Measurements from ENCODE around the gene CAMK2A. TPM values are rescaled to one million over a fixed set of nuclear protein-coding genes. Genes with fewer than 3 reads are reported as not detected.

Gene CAMK2A
- polyA plus RNA-seq, 2 of the 4 experiments (the other 2 are of a cell fraction): 0.09 to 0.93 TPM

- TF ChIP-seq HOXA7 (CRISPR knock-in tag; IDR thresholded peaks at IDR 0.05) (no peak), RFX5 (IDR thresholded peaks at IDR 0.05) (no peak), GATA3 (IDR thresholded peaks at IDR 0.05; ENCODE audit: borderline replicate concordance) (no peak), ZC3H11A (IDR thresholded peaks at IDR 0.05) (no peak), BHLHE40 (IDR thresholded peaks at IDR 0.05; ENCODE audit: low read depth, low read length) (no peak), HDAC2 (IDR thresholded peaks at IDR 0.05) (no peak), FOXS1 (CRISPR knock-in tag; IDR thresholded peaks at IDR 0.05) (no peak), PHF8 (IDR thresholded peaks at IDR 0.05; ENCODE audit: borderline replicate concordance, low read depth) (no peak)
- TF ChIP-seq, protein P1, sequence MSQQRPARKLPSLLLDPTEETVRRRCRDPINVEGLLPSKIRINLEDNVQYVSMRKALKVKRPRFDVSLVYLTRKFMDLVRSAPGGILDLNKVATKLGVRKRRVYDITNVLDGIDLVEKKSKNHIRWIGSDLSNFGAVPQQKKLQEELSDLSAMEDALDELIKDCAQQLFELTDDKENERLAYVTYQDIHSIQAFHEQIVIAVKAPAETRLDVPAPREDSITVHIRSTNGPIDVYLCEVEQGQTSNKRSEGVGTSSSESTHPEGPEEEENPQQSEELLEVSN (IDR thresholded peaks at IDR 0.05; ENCODE audit: borderline replicate concordance, low read depth): no peak
- TF ChIP-seq, protein P2, sequence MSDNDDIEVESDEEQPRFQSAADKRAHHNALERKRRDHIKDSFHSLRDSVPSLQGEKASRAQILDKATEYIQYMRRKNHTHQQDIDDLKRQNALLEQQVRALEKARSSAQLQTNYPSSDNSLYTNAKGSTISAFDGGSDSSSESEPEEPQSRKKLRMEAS (IDR thresholded peaks at IDR 0.05): no peak
Observed at GRCh38 chr5:150179019-150179620, 110.5 kb downstream of the CAMK2A start (continued).

GRCh38 chr5:150178262-150178661, 111.3 kb downstream of the CAMK2A start:
- Histone ChIP-seq H3K4me2 (no peak overlapping the region), H3K4me3 (no peak overlapping the region), H3K9me3 (no peaks in the 10 kb centered on the region), H3K27ac (no peak overlapping the region), H3K4me1 (no peaks in the 10 kb centered on the region)
- DNase-seq (ENCODE audit: low read depth in 1 of 2, low spot score in 1 of 2) (no peak), ATAC-seq (no peak), FAIRE-seq (no peak)
- no peak for TF ChIP-seq BCL3 (IDR thresholded peaks at IDR 0.05)
- TF ChIP-seq HOXA7 (CRISPR knock-in tag; IDR thresholded peaks at IDR 0.05): no peak
- TF ChIP-seq HDAC2 (IDR thresholded peaks at IDR 0.05): no peak
- TF ChIP-seq MAZ (IDR thresholded peaks at IDR 0.05; ENCODE audit: borderline replicate concordance, low read depth, low read length): no peak
- no peak for TF ChIP-seq CBX8 (IDR thresholded peaks at IDR 0.05)
- no peak for TF ChIP-seq ATOH8 (CRISPR knock-in tag; IDR thresholded peaks at IDR 0.05; ENCODE audit: low read depth)
- TF ChIP-seq SREBF2 (IDR thresholded peaks at IDR 0.05): no peak
- TF ChIP-seq PHF8 (IDR thresholded peaks at IDR 0.05; ENCODE audit: borderline replicate concordance, low read depth): no peak
- no peak for TF ChIP-seq FOXS1 (CRISPR knock-in tag; IDR thresholded peaks at IDR 0.05)
- no peak for TF ChIP-seq RAD21 (conservative IDR thresholded peaks at IDR 0.05 in 1 of 2, IDR thresholded peaks at IDR 0.05 in 1 of 2)
- no peak for TF ChIP-seq KDM1A (IDR thresholded peaks at IDR 0.05; ENCODE audit: low read depth)
- no peak for TF ChIP-seq EHMT2 (IDR thresholded peaks at IDR 0.05; ENCODE audit: low read depth)
- no peak for TF ChIP-seq CBX2 (IDR thresholded peaks at IDR 0.05; ENCODE audit: borderline replicate concordance, low read depth)
- ChIA-PET CTCF (interaction anchor here (0.7 to 2.4 kb wide), 10 partner anchors 9 to 172 kb away, joined by 3 to 10 read pairs (median 4); no protein-coding TSS in a partner anchor), POLR2A (no interaction called here)
- 47% methylated on average over 3 of the region's 4 CpGs for WGBS (ENCODE audit: missing lambda C conversion rate)

GRCh38 chr5:150177721-150178120, 111.9 kb downstream of the CAMK2A start:
- Histone ChIP-seq H3K4me2 (no peak overlapping the region), H3K4me1 (no peaks in the 10 kb centered on the region), H3K4me3 (no peak overlapping the region), H3K27ac (no peak overlapping the region), H3K9me3 (no peaks in the 10 kb centered on the region)
- ChIA-PET CTCF (interaction anchor here (0.6 to 2.5 kb wide), 11 partner anchors 9 to 172 kb away, joined by 3 to 16 read pairs (median 4); no protein-coding TSS in a partner anchor), POLR2A (no interaction called here)
- ATAC-seq (no peak), DNase-seq (ENCODE audit: low read depth in 1 of 2, low spot score in 1 of 2) (no peak), FAIRE-seq (no peak)
- 62% methylated on average over 4 of the region's 4 CpGs for WGBS (ENCODE audit: missing lambda C conversion rate)
- TF ChIP-seq HDAC2 (IDR thresholded peaks at IDR 0.05) (no peak), EHMT2 (IDR thresholded peaks at IDR 0.05; ENCODE audit: low read depth) (no peak), CHD4 (IDR thresholded peaks at IDR 0.05; ENCODE audit: borderline replicate concordance) (no peak), JUNB (IDR thresholded peaks at IDR 0.05) (no peak), RFX5 (IDR thresholded peaks at IDR 0.05) (no peak), POLR2A (IDR thresholded peaks at IDR 0.05; ENCODE audit: low read length) (no peak), HOXB13 (CRISPR knock-in tag; IDR thresholded peaks at IDR 0.05; ENCODE audit: low read depth) (no peak), MYC (IDR thresholded peaks at IDR 0.05; ENCODE audit: borderline replicate concordance, low read length) (no peak), TP53 (CRISPR knock-in tag; IDR thresholded peaks at IDR 0.05) (no peak), ATOH8 (CRISPR knock-in tag; IDR thresholded peaks at IDR 0.05; ENCODE audit: low read depth) (no peak), CEBPB (IDR thresholded peaks at IDR 0.05) (no peak), ZSCAN20 (CRISPR knock-in tag; IDR thresholded peaks at IDR 0.05) (no peak), CHD2 (IDR thresholded peaks at IDR 0.05; ENCODE audit: low read length, partially characterized antibody) (no peak), CBX2 (IDR thresholded peaks at IDR 0.05; ENCODE audit: borderline replicate concordance, low read depth) (no peak), KDM1A (IDR thresholded peaks at IDR 0.05; ENCODE audit: low read depth) (no peak)
- TF ChIP-seq, protein P3, sequence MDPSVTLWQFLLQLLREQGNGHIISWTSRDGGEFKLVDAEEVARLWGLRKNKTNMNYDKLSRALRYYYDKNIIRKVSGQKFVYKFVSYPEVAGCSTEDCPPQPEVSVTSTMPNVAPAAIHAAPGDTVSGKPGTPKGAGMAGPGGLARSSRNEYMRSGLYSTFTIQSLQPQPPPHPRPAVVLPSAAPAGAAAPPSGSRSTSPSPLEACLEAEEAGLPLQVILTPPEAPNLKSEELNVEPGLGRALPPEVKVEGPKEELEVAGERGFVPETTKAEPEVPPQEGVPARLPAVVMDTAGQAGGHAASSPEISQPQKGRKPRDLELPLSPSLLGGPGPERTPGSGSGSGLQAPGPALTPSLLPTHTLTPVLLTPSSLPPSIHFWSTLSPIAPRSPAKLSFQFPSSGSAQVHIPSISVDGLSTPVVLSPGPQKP (IDR thresholded peaks at IDR 0.05; ENCODE audit: low read depth, low read length): no peak
- TF ChIP-seq, protein P4, sequence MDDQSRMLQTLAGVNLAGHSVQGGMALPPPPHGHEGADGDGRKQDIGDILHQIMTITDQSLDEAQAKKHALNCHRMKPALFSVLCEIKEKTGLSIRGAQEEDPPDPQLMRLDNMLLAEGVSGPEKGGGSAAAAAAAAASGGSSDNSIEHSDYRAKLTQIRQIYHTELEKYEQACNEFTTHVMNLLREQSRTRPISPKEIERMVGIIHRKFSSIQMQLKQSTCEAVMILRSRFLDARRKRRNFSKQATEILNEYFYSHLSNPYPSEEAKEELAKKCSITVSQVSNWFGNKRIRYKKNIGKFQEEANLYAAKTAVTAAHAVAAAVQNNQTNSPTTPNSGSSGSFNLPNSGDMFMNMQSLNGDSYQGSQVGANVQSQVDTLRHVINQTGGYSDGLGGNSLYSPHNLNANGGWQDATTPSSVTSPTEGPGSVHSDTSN (IDR thresholded peaks at IDR 0.05): no peak

Data from A549 (cell line).